Measurements from ENCODE around the gene USP7. TPM values are rescaled to one million over a fixed set of nuclear protein-coding genes. Genes with fewer than 3 reads are reported as not detected.
"Not testable (repeated sequence)": the region's sequence is repeated elsewhere in the genome, so short reads cannot be mapped to it uniquely, and the experiment has no call there.

Gene USP7
- total RNA-seq, 1 experiment from 2014 or later = 228 TPM

GRCh38 chr16:8920645-8921346, 42.9 kb downstream of the USP7 start:
- Histone ChIP-seq H3K36me3 (ENCODE audit: insufficient read depth, low read length, poor library complexity, severe bottlenecking) (peaks cover 77% of the 10 kb centered on the region), H3K4me3 (ENCODE audit: low read depth, low read length, poor library complexity, severe bottlenecking) (no peak overlapping the region), H3K9me3 (ENCODE audit: low read depth, low read length, poor library complexity, severe bottlenecking) (no peaks in the 10 kb centered on the region), H3K27ac (ENCODE audit: low read depth, low read length, poor library complexity, severe bottlenecking) (no peak overlapping the region), H3K4me1 (ENCODE audit: insufficient read depth, low read length, poor library complexity, severe bottlenecking) (no peaks in the 10 kb centered on the region), H3K27me3 (replicated peaks; ENCODE audit: insufficient read depth, low read depth, low read length, poor library complexity) (no peaks in the 10 kb centered on the region)
- no TSS peak for BruUV-seq (replicated peaks)
- CTCF ChIA-PET = no interaction called here
- no peak for TF ChIP-seq CTCF (conservative IDR thresholded peaks at IDR 0.05; ENCODE audit: low read depth, low read length)
- no peak for TF ChIP-seq EZH2 (IDR thresholded peaks at IDR 0.05; ENCODE audit: borderline replicate concordance, low read depth, low read length, poor library complexity, severe bottlenecking)
- intact Hi-C loops (cut with micrococcal nuclease; ENCODE audit: unreplicated experiment) = loop anchor here (5.0 kb wide), 1 partner anchor 177 kb away; no protein-coding TSS in a partner anchor
- no peak for DNase-seq (ENCODE audit: low spot score)
- POLR2A ChIA-PET (ENCODE audit: low non-redundant PET) = no interaction called here

DNA sequence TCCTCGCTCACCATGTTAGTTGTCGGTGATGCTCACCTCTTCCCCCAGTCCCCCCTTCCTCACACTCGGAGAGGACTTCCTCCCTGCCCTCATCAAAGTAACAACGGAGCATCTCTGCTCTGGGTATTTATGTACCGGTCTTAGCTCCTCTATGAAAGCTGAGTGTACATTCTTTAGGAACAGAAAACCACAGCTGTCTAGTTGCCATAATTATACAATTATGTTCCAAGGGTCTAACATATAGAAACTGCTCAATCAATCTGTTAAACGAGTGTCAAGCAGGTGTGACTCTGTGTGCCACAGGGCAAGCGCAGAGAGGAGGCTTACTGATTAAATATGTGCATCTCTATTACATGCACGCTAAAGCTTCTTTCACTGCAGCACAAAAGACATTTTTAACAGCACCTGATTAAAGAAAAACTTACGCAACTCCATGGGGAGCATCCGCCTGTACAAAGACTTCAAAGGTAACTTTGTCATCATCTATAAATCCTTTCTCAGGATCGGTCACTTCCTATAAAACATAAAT, 43.7 kb downstream of the USP7 start:
- Histone ChIP-seq H3K27me3 (replicated peaks; ENCODE audit: insufficient read depth, low read depth, low read length, poor library complexity) (no peaks in the 10 kb centered on the region), H3K9me3 (ENCODE audit: low read depth, low read length, poor library complexity, severe bottlenecking) (no peaks in the 10 kb centered on the region), H3K27ac (ENCODE audit: low read depth, low read length, poor library complexity, severe bottlenecking) (no peak overlapping the region), H3K36me3 (ENCODE audit: insufficient read depth, low read length, poor library complexity, severe bottlenecking) (peaks cover 85% of the 10 kb centered on the region), H3K4me3 (ENCODE audit: low read depth, low read length, poor library complexity, severe bottlenecking) (no peak overlapping the region), H3K4me1 (ENCODE audit: insufficient read depth, low read length, poor library complexity, severe bottlenecking) (no peaks in the 10 kb centered on the region)
- ChIA-PET POLR2A (ENCODE audit: low non-redundant PET) (no interaction called here), CTCF (no interaction called here)
- no peak for TF ChIP-seq EZH2 (IDR thresholded peaks at IDR 0.05; ENCODE audit: borderline replicate concordance, low read depth, low read length, poor library complexity, severe bottlenecking)
- TF ChIP-seq CTCF (conservative IDR thresholded peaks at IDR 0.05; ENCODE audit: low read depth, low read length) = no peak
- DNase-seq (ENCODE audit: low spot score) = no peak
- intact Hi-C loops (cut with micrococcal nuclease; ENCODE audit: unreplicated experiment) = loop anchor here (5.0 kb wide), 1 partner anchor 177 kb away; no protein-coding TSS in a partner anchor
- BruUV-seq (replicated peaks) = no TSS peak

- intact Hi-C loops (cut with micrococcal nuclease; ENCODE audit: unreplicated experiment) = no loop called here
- Histone ChIP-seq H3K27ac (ENCODE audit: low read depth, low read length, poor library complexity, severe bottlenecking) (no peak overlapping the region), H3K4me3 (ENCODE audit: low read depth, low read length, poor library complexity, severe bottlenecking) (no peak overlapping the region), H3K27me3 (replicated peaks; ENCODE audit: insufficient read depth, low read depth, low read length, poor library complexity) (no peaks in the 10 kb centered on the region), H3K4me1 (ENCODE audit: insufficient read depth, low read length, poor library complexity, severe bottlenecking) (no peaks in the 10 kb centered on the region), H3K36me3 (ENCODE audit: insufficient read depth, low read length, poor library complexity, severe bottlenecking) (peaks cover 92% of the 10 kb centered on the region), H3K9me3 (ENCODE audit: low read depth, low read length, poor library complexity, severe bottlenecking) (no peaks in the 10 kb centered on the region)
- DNase-seq (ENCODE audit: low spot score) = no peak
- TF ChIP-seq CTCF (conservative IDR thresholded peaks at IDR 0.05; ENCODE audit: low read depth, low read length) (no peak), EZH2 (IDR thresholded peaks at IDR 0.05; ENCODE audit: borderline replicate concordance, low read depth, low read length, poor library complexity, severe bottlenecking) (no peak)
- CTCF ChIA-PET = no interaction called here
- POLR2A ChIA-PET (ENCODE audit: low non-redundant PET) = no interaction called here
- BruUV-seq (replicated peaks) = no TSS peak
Observed at GRCh38 chr16:8919089-8919933, 44.4 kb downstream of the USP7 start.

DNA sequence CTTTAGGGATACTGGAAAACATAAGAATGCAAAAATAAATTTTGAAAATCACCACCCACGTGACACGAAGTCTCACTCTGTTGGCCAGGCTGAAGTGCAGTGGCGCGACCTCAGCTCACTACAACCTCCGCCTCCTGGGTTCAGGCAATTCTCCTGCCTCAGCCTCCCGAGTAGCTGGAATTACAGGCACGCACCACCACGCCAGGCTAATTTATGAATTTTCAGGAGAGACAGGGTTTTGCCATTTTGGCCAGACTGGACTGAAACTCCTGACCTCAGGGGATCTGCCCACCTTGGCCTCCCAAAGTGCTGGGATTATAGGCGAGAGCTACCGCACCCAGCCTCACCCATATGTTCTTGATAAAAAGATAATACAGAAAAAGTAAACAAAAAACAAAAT, 46.4 kb downstream of the USP7 start:
- POLR2A ChIA-PET (ENCODE audit: low non-redundant PET); BruUV-seq (replicated peaks); DNase-seq (ENCODE audit: low spot score); intact Hi-C loops (cut with micrococcal nuclease; ENCODE audit: unreplicated experiment); H3K4me1 ChIP-seq (ENCODE audit: insufficient read depth, low read length, poor library complexity, severe bottlenecking); H3K27ac ChIP-seq (ENCODE audit: low read depth, low read length, poor library complexity, severe bottlenecking); H3K27me3 ChIP-seq (replicated peaks; ENCODE audit: insufficient read depth, low read depth, low read length, poor library complexity); H3K9me3 ChIP-seq (ENCODE audit: low read depth, low read length, poor library complexity, severe bottlenecking); H3K4me3 ChIP-seq (ENCODE audit: low read depth, low read length, poor library complexity, severe bottlenecking); CTCF ChIA-PET: not testable (repeated sequence)
- peaks cover 97% of the 10 kb centered on the region for H3K36me3 ChIP-seq (ENCODE audit: insufficient read depth, low read length, poor library complexity, severe bottlenecking)
